Kidney glomerular epithelial cell (primary cell): Measurements from ENCODE around the gene SHMT2.
"Not testable (repeated sequence)": the region's sequence is repeated elsewhere in the genome, so short reads cannot be mapped to it uniquely, and the experiment has no call there.

Experiments
- DNase-seq: peaks from one replicate; lab custom pipeline; 2025; lab: John Stamatoyannopoulos, UW

Gene SHMT2

DNA sequence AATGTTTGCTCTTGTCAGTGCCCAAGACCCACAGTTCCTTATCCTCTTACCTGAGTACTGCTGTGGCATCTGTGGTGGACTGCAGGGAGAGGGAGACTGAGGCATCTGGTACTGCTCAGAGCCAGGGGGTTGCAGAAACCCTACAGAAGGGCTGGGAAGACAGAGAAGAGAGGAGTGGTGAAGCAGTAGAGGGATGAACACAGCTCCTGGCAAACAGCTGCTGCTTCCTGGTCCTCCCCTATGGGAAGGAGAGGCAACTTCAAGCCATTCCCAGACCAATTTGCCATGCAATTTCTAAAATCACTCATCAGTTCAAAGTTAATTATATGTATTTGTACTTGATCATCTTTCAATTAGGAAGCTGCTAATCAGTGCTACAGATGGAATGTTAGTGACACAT is 37.2 kb downstream of the SHMT2 start:
- no peak for DNase-seq

GRCh38 chr12:57268264-57268663 is 38.8 kb downstream of the SHMT2 start:
- DNase-seq, result no peak

DNA sequence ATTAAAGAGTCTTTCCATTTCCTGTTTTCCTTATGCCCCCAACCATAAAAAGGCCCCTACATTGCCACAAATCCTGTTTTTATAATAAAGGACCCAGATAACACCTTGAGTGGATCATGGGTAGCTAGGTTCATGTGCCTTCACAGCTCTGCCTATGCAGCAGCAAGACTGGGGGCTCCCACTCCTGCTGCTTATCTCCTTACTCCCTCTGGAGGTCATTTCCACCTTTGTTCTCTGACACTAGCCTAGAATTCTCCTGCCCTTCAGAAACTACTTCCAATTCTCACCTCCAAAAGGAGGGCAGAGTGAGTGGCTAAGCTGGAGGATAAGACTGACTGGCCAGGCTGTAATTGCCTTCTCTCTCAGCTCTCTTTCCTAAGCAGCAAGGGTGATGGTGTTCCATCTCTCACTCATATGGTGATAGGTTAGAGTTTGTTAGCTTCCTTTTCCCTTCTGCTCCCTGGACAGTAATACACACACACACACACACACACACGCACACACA is 41.5 kb downstream of the SHMT2 start:
- DNase-seq, result no peak

GRCh38 chr12:57272337-57273151 is 43.0 kb downstream of the SHMT2 start:
- peak; percentile 24 for DNase-seq

DNA sequence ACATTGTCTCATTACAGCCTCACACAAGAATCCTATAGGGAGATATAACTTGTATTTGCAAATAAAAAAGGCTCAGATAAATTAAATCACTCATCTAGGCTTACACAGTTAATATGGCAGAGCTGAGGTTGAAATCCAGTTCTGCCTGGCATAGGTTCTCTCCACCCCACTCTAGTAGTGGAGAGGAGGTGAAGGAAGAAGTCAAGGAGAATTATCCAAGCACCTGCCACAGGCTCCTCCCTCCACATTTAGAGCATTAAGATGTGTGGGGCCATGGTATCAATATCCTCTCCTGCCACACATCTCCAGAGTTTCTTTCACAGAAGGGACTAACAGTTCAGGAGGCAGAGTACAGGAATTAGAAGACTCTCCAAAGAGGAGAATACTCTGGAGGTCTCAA is 44.0 kb downstream of the SHMT2 start:
- no peak for DNase-seq

GRCh38 chr12:57276233-57276632 is 46.7 kb downstream of the SHMT2 start:
- DNase-seq, result not testable (repeated sequence)

DNA sequence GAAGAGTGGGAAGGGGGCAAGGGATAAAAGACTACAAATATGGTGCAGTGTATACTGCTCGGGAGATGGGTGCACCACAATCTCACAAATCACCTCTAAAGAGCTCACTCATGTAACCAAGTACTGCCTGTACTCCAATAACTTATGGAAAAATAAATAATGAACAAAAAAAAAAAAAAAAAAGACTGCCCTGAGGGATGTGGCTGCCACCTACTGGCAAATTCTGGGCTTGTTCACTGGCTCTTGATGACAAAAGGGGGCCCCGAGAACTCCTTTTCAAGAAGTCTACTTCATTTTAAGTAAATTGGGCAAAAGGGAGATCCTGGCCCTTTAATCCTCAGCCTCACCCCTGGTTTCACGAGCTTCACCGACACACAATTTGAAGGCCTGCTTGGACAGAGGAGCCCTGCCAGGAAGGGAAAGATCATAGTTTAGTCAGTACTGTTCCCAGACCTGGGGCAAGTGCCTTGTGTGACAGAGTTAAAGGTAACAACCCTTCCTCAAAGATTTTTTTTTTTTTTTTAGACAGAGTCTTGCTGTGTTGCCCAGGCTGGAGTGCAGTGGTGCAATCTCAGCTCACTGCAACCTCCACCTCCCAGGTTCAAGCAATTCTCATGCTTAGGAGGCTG is 47.5 kb downstream of the SHMT2 start:
- DNase-seq, result no peak

GRCh38 chr12:57278465-57279381 is 49.2 kb downstream of the SHMT2 start:
- DNase-seq, result no peak

GRCh38 chr12:57280211-57281062 is 50.9 kb downstream of the SHMT2 start:
- peak; percentile 98 for DNase-seq

DNA sequence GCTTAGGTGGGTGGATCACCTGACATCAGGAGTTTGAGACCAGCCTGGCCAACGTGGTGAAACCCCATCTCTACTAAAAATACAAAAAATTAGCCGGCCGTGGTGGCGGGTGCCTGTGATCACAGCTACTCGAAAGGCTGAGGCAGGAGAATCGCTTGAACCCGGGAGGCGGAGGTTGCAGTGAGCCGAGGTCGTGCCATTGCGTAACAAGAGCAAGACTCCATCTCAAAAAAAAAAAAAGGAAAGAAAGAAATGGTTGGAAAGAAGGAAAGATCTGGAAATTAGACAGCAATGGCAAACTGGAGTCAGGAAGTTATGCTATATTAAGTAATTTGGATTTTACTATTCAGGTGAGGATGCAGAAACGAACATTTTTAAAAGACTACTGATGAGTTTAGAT is 52.6 kb downstream of the SHMT2 start:
- not testable (repeated sequence) for DNase-seq
